H9 (cell line): Measurements from ENCODE around the gene LIMK2. TPM values are rescaled to one million over a fixed set of nuclear protein-coding genes. Genes with fewer than 3 reads are reported as not detected.

ENCODE experiments used
- DNase-seq: peaks from one replicate; pipeline ENCODE4 v3.0.0-alpha.2; 2017
- H2AFZ ChIP-seq: one replicate; pipeline ENCODE4 v1.6.1; 2013; ENCODE audit warnings: mild to moderate bottlenecking, low read length, control low read depth, moderate library complexity
- H2AK5ac ChIP-seq: 2 replicates; pipeline ENCODE4 v1.6.1; 2013; ENCODE audit warnings: low read length, control low read depth, mixed read lengths; ENCODE audit not compliant: insufficient read length
- H2BK120ac ChIP-seq: one replicate; pipeline ENCODE4 v1.6.1; 2013; ENCODE audit warnings: low read depth, mild to moderate bottlenecking, low read length, control low read depth, inconsistent platforms; ENCODE audit not compliant: poor library complexity, severe bottlenecking
- H2BK12ac ChIP-seq: 2 replicates; pipeline ENCODE4 v1.6.1; 2013; ENCODE audit warnings: low read length, control low read depth, mixed read lengths, low read depth; ENCODE audit not compliant: insufficient read length
- H2BK15ac ChIP-seq: 2 replicates; pipeline ENCODE4 v1.6.1; 2013; ENCODE audit warnings: low read depth, low read length, control low read depth
- H2BK20ac ChIP-seq: one replicate; pipeline ENCODE4 v1.6.1; 2013; ENCODE audit warnings: low read depth, mild to moderate bottlenecking, low read length, control low read depth, inconsistent platforms; ENCODE audit not compliant: poor library complexity, severe bottlenecking
- H2BK5ac ChIP-seq: 2 replicates; pipeline ENCODE4 v1.6.1; 2013; ENCODE audit warnings: low read length, control low read depth, mixed read lengths; ENCODE audit not compliant: insufficient read length
- H3K14ac ChIP-seq: 2 replicates; pipeline ENCODE4 v1.6.1; 2013; ENCODE audit warnings: low read length, control low read depth; ENCODE audit not compliant: insufficient read depth
- H3K18ac ChIP-seq: 2 replicates; pipeline ENCODE4 v1.6.1; 2013; ENCODE audit warnings: low read depth, mild to moderate bottlenecking, mixed read lengths, low read length, control low read depth; ENCODE audit not compliant: insufficient read length
- H3K23ac ChIP-seq: 2 replicates; pipeline ENCODE4 v1.6.1; 2013; ENCODE audit warnings: low read length, control low read depth, mixed read lengths, low read depth; ENCODE audit not compliant: insufficient read length
- H3K23me2 ChIP-seq: 2 replicates; pipeline ENCODE4 v1.6.1; 2013; ENCODE audit warnings: low read depth, mild to moderate bottlenecking, mixed read lengths, low read length, control low read depth; ENCODE audit not compliant: insufficient read length, poor library complexity, severe bottlenecking
- H3K27ac ChIP-seq: 2 replicates; pipeline ENCODE4 v1.5.1; 2013; ENCODE audit warnings: low read length, control low read depth, mixed read lengths, low read depth; ENCODE audit not compliant: insufficient read length
- H3K27me3 ChIP-seq: 2 replicates; pipeline ENCODE4 v1.6.1; 2013; ENCODE audit warnings: low read length, control low read depth, inconsistent platforms; ENCODE audit not compliant: insufficient read depth
- H3K4ac ChIP-seq: 2 replicates; pipeline ENCODE4 v1.6.1; 2013; ENCODE audit warnings: low read depth, mild to moderate bottlenecking, control low read depth, inconsistent platforms, low read length, moderate library complexity
- H3K4me1 ChIP-seq: 2 replicates; pipeline ENCODE4 v1.6.1; 2013; ENCODE audit warnings: low read length, control low read depth, inconsistent platforms; ENCODE audit not compliant: insufficient read depth
- H3K4me2 ChIP-seq: 2 replicates; pipeline ENCODE4 v1.6.1; 2013; ENCODE audit warnings: low read length, control low read depth, mixed read lengths; ENCODE audit not compliant: insufficient read length, insufficient read depth
- H3K56ac ChIP-seq: 2 replicates; pipeline ENCODE4 v1.6.1; 2013; ENCODE audit warnings: low read depth, mild to moderate bottlenecking, mixed read lengths, low read length, control low read depth; ENCODE audit not compliant: insufficient read length
- H3K79me1 ChIP-seq: 2 replicates; pipeline ENCODE4 v1.6.1; 2013; ENCODE audit warnings: low read depth, mild to moderate bottlenecking, moderate library complexity, low read length, control low read depth, inconsistent platforms; ENCODE audit not compliant: insufficient read depth, poor library complexity, severe bottlenecking
- H3K79me2 ChIP-seq: 2 replicates; pipeline ENCODE4 v1.6.1; 2013; ENCODE audit warnings: low read length, control low read depth, inconsistent platforms; ENCODE audit not compliant: insufficient read depth
- H3K9ac ChIP-seq: 2 replicates; pipeline ENCODE4 v1.6.1; 2013; ENCODE audit warnings: low read length, control low read depth, mixed read lengths; ENCODE audit not compliant: insufficient read length; ENCODE audit errors: extremely low read depth
- H3K9me3 ChIP-seq: one replicate; pipeline ENCODE4 v1.6.1; 2013; ENCODE audit warnings: low read depth, low read length, inconsistent platforms; ENCODE audit not compliant: control insufficient read depth
- H3T11ph ChIP-seq: one replicate; pipeline ENCODE4 v1.6.1; 2013; ENCODE audit warnings: mild to moderate bottlenecking, low read length, control low read depth, inconsistent platforms
- H4K20me1 ChIP-seq: one replicate; pipeline ENCODE4 v1.6.1; 2013; ENCODE audit not compliant: control insufficient read depth, insufficient read length, insufficient read depth
- H4K5ac ChIP-seq: 2 replicates; pipeline ENCODE4 v1.6.1; 2013; ENCODE audit warnings: low read depth, mild to moderate bottlenecking, mixed read lengths, low read length, control low read depth; ENCODE audit not compliant: insufficient read length
- H4K8ac ChIP-seq: replicated peaks from 2 replicates; pipeline ENCODE4 v1.6.1; 2013; ENCODE audit warnings: low read length, control low read depth, mixed read lengths, low read depth; ENCODE audit not compliant: insufficient read length
- H4K91ac ChIP-seq: 2 replicates; pipeline ENCODE4 v1.6.1; 2013; ENCODE audit warnings: low read depth, mild to moderate bottlenecking, moderate library complexity, mixed read lengths, low read length, control low read depth; ENCODE audit not compliant: insufficient read length
- H3K27ac Mint-ChIP-seq, 3 experiments: 2 replicates in 2 of 3; 3 replicates in 1 of 3; pipeline ENCODE4 v1.8.0; 2020 to 2021; ENCODE audit warnings: mixed read lengths in 3 of 3, mild to moderate bottlenecking in 1 of 3, moderate library complexity in 1 of 3
- H3K27me3 Mint-ChIP-seq: 2 replicates; pipeline ENCODE4 v1.8.0; 2021; ENCODE audit warnings: low read depth, mild to moderate bottlenecking, moderate library complexity, mixed read lengths
- H3K36me3 Mint-ChIP-seq, 3 experiments: 2 replicates in 2 of 3; 3 replicates in 1 of 3; pipeline ENCODE4 v1.8.0; 2020 to 2021; ENCODE audit warnings: low read depth in 3 of 3, mixed read lengths in 3 of 3; ENCODE audit not compliant: insufficient read depth in 1 of 3
- H3K4me1 Mint-ChIP-seq, 2 experiments: 2 replicates each; pipeline ENCODE4 v1.8.0; 2020; ENCODE audit warnings: mixed read lengths in 2 of 2
- H3K4me3 Mint-ChIP-seq, 2 experiments: 2 replicates in 1 of 2; 3 replicates in 1 of 2; pipeline ENCODE4 v1.8.0; 2020 to 2021; ENCODE audit warnings: mild to moderate bottlenecking in 2 of 2, mixed read lengths in 2 of 2, moderate library complexity in 1 of 2
- H3K9me3 Mint-ChIP-seq, 2 experiments: 2 replicates in 1 of 2; 3 replicates in 1 of 2; pipeline ENCODE4 v1.8.0; 2020; ENCODE audit warnings: mild to moderate bottlenecking in 2 of 2, mixed read lengths in 2 of 2, moderate library complexity in 1 of 2
- total RNA-seq: library from RNA; stranded (reverse); gene quantifications from 2 replicates; pipeline ENCODE4 v1.2.1, GENCODE V29; 2021
- TF ChIP-seq, protein P1 (sequence below): fragments of 200-600 bp; sonication (generic); conservative IDR thresholded peaks from 3 replicates; pipeline ENCODE4 v1.8.0; 2021; ENCODE audit warnings: antibody characterized with exemption, mild to moderate bottlenecking

Gene LIMK2
- total RNA-seq, 1 experiment from 2014 or later, result 51.3 TPM

DNA sequence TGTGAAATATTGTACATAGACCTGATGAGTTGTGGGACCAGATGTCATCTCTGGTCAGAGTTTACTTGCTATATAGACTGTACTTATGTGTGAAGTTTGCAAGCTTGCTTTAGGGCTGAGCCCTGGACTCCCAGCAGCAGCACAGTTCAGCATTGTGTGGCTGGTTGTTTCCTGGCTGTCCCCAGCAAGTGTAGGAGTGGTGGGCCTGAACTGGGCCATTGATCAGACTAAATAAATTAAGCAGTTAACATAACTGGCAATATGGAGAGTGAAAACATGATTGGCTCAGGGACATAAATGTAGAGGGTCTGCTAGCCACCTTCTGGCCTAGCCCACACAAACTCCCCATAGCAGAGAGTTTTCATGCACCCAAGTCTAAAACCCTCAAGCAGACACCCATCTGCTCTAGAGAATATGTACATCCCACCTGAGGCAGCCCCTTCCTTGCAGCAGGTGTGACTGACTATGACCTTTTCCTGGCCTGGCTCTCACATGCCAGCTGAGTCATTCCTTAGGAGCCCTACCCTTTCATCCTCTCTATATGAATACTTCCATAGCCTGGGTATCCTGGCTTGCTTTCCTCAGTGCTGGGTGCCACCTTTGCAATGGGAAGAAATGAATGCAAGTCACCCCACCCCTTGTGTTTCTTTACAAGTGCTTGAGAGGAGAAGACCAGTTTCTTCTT lies 67.9 kb downstream of the LIMK2 start:
- Histone ChIP-seq H3K23ac (no peak overlapping the region), H3K4ac (no peak overlapping the region), H2AFZ (no peak overlapping the region), H3K27me3 (no peaks in the 10 kb centered on the region), H2BK20ac (no peak overlapping the region), H4K20me1 (no peaks in the 10 kb centered on the region), H3K4me1 (no peaks in the 10 kb centered on the region), H2BK120ac (no peak overlapping the region), H3K23me2 (no peaks in the 10 kb centered on the region), H3K27ac (no peak overlapping the region), H3K18ac (no peak overlapping the region), H3K79me2 (no peaks in the 10 kb centered on the region), H4K91ac (no peak overlapping the region), H3K9me3 (no peaks in the 10 kb centered on the region), H3K56ac (no peak overlapping the region), H3K79me1 (no peaks in the 10 kb centered on the region), H3K4me2 (no peak overlapping the region), H4K5ac (no peak overlapping the region), H3T11ph (no peak overlapping the region), H3K14ac (no peak overlapping the region), H3K9ac (no peak overlapping the region), H2BK15ac (no peak overlapping the region), H2BK12ac (no peak overlapping the region), H2AK5ac (no peak overlapping the region), H2BK5ac (no peak overlapping the region), H4K8ac (no peak overlapping the region)
- Mint-ChIP-seq H3K4me3 (no peak overlapping the region), H3K9me3 (no peaks in the 10 kb centered on the region), H3K27ac (peak overlapping the region in 2 of 3 experiments; percentile 29 to 45; a peak in 2 of 7 replicates), H3K27me3 (peaks cover 4% of the 10 kb centered on the region), H3K4me1 (peaks cover 10 to 16% of the 10 kb centered on the region in 2 experiments), H3K36me3 (peaks cover 6 to 45% (median 23%) of the 10 kb centered on the region in 3 experiments)
- TF ChIP-seq, protein P1, sequence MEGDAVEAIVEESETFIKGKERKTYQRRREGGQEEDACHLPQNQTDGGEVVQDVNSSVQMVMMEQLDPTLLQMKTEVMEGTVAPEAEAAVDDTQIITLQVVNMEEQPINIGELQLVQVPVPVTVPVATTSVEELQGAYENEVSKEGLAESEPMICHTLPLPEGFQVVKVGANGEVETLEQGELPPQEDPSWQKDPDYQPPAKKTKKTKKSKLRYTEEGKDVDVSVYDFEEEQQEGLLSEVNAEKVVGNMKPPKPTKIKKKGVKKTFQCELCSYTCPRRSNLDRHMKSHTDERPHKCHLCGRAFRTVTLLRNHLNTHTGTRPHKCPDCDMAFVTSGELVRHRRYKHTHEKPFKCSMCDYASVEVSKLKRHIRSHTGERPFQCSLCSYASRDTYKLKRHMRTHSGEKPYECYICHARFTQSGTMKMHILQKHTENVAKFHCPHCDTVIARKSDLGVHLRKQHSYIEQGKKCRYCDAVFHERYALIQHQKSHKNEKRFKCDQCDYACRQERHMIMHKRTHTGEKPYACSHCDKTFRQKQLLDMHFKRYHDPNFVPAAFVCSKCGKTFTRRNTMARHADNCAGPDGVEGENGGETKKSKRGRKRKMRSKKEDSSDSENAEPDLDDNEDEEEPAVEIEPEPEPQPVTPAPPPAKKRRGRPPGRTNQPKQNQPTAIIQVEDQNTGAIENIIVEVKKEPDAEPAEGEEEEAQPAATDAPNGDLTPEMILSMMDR, result no peak
- DNase-seq, result no peak
